ENCODE results near the gene TCF7L1. TPM values are rescaled to one million over a fixed set of nuclear protein-coding genes. Genes with fewer than 3 reads are reported as not detected.
A peak's percentile ranks its signal among the peaks of the same experiment; 100 is the strongest.

The TCF7L1 gene
- total and polyA plus RNA-seq, 4 donors: 12.3 to 21.5 (median 13.8) TPM

GRCh38 chr2:85159589-85159988 is 26.4 kb downstream of the TCF7L1 start:
- peak overlapping the region in 1 of 2 donors; percentile 80 for H3K27ac ChIP-seq (ENCODE audit: low read depth in 1 of 2, low read length in 1 of 2)
- no peaks in the 10 kb centered on the region for H3K27me3 ChIP-seq (ENCODE audit: control insufficient read depth in 3 of 3, insufficient read depth in 3 of 3, low read length in 2 of 3)
- peaks cover 11 to 76% (median 37%) of the 10 kb centered on the region in 5 donors for H3K4me1 ChIP-seq (ENCODE audit: control insufficient read depth in 5 of 5, insufficient read depth in 5 of 5, low read length in 5 of 5)
- DNase-seq: no peak
- no peaks in the 10 kb centered on the region for H3K36me3 ChIP-seq (ENCODE audit: control insufficient read depth in 4 of 4, insufficient read depth in 4 of 4, low read length in 4 of 4)
- WGBS, 2 donors: 64 to 73% methylated on average over 6 of the region's 6 CpGs
- TF ChIP-seq CTCF (IDR thresholded peaks at IDR 0.05; ENCODE audit: control extremely low read depth, extremely low read depth): no peak
- peak overlapping the region in 1 of 2 donors; percentile 44 for H3K9ac ChIP-seq (ENCODE audit: insufficient read depth in 1 of 2, low read length in 2 of 2)
- no peak for ATAC-seq (ENCODE audit: insufficient read depth, low FRiP score)
- no peak overlapping the region for H3K4me3 ChIP-seq
- H3K9me3 ChIP-seq (ENCODE audit: control insufficient read depth in 4 of 4, insufficient read depth in 3 of 4, low read length in 3 of 4): no peaks in the 10 kb centered on the region

- no peak for TF ChIP-seq CTCF (IDR thresholded peaks at IDR 0.05; ENCODE audit: control extremely low read depth, extremely low read depth)
- ATAC-seq (ENCODE audit: insufficient read depth, low FRiP score): no peak
- Histone ChIP-seq H3K9ac (ENCODE audit: insufficient read depth in 1 of 2, low read length in 2 of 2) (no peak overlapping the region), H3K9me3 (ENCODE audit: control insufficient read depth in 4 of 4, insufficient read depth in 3 of 4, low read length in 3 of 4) (no peaks in the 10 kb centered on the region), H3K27me3 (ENCODE audit: control insufficient read depth in 3 of 3, insufficient read depth in 3 of 3, low read length in 2 of 3) (no peaks in the 10 kb centered on the region), H3K4me3 (no peak overlapping the region), H3K36me3 (ENCODE audit: control insufficient read depth in 4 of 4, insufficient read depth in 4 of 4, low read length in 4 of 4) (no peaks in the 10 kb centered on the region), H3K27ac (ENCODE audit: low read depth in 1 of 2, low read length in 1 of 2) (peak overlapping the region in 1 of 2 donors; percentile 41), H3K4me1 (ENCODE audit: control insufficient read depth in 5 of 5, insufficient read depth in 5 of 5, low read length in 5 of 5) (peaks cover 11 to 76% (median 37%) of the 10 kb centered on the region in 5 donors)
- 65 to 79% methylated on average over 18 of the region's 18 CpGs for WGBS, 2 donors
- DNase-seq: peak in 2 of 3 donors; percentile 73 to 82
Measured at GRCh38 chr2:85160966-85161960, 28.1 kb downstream of the TCF7L1 start.

GRCh38 chr2:85162746-85163301 is 29.6 kb downstream of the TCF7L1 start:
- peaks cover 8 to 72% (median 32%) of the 10 kb centered on the region in 5 donors for H3K4me1 ChIP-seq (ENCODE audit: control insufficient read depth in 5 of 5, insufficient read depth in 5 of 5, low read length in 5 of 5)
- no peak for ATAC-seq (ENCODE audit: insufficient read depth, low FRiP score)
- H3K9me3 ChIP-seq (ENCODE audit: control insufficient read depth in 4 of 4, insufficient read depth in 3 of 4, low read length in 3 of 4): no peaks in the 10 kb centered on the region
- H3K27ac ChIP-seq (ENCODE audit: low read depth in 1 of 2, low read length in 1 of 2): peak overlapping the region in 1 of 2 donors; percentile 20
- DNase-seq: peak in 1 of 3 donors; percentile 18
- no peaks in the 10 kb centered on the region for H3K36me3 ChIP-seq (ENCODE audit: control insufficient read depth in 4 of 4, insufficient read depth in 4 of 4, low read length in 4 of 4)
- no peak overlapping the region for H3K9ac ChIP-seq (ENCODE audit: insufficient read depth in 1 of 2, low read length in 2 of 2)
- no peak overlapping the region for H3K4me3 ChIP-seq
- no peak for TF ChIP-seq CTCF (IDR thresholded peaks at IDR 0.05; ENCODE audit: control extremely low read depth, extremely low read depth)
- H3K27me3 ChIP-seq (ENCODE audit: control insufficient read depth in 3 of 3, insufficient read depth in 3 of 3, low read length in 2 of 3): no peaks in the 10 kb centered on the region
- 55 to 83% methylated on average over 8 of the region's 8 CpGs for WGBS, 2 donors
